ENCODE results near the gene ATG13. TPM values are rescaled to one million over a fixed set of nuclear protein-coding genes. Genes with fewer than 3 reads are reported as not detected.
"Not testable (repeated sequence)": the region's sequence is repeated elsewhere in the genome, so short reads cannot be mapped to it uniquely, and the experiment has no call there.

The ATG13 gene
- total RNA-seq, 2 experiments from 2014 or later = 64.0 to 72.9 TPM

DNA sequence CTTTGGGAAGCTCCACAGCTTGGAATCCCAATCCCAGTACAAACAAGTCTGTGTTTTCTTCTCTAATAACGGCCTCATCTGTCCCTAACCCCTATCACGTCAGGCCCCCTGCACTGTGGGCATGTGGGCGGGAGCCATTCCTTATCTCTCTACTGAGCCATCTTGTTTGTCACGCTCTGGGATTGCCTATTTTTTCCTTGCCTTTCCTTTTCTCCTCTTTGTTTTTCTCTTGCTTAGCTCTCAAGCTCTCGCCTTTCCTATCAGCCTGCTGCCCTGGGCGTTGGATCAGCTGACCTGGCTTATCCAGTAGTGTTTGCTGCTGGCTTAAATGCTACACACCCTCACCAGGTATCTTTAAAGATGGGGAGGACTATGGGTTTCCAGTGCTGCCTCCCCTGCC lies 47.3 kb downstream of the ATG13 start:
- peaks cover 8% of the 10 kb centered on the region for H3K4me1 Mint-ChIP-seq
- H3K27me3 Mint-ChIP-seq = no peaks in the 10 kb centered on the region
- CTCF ChIA-PET = no interaction called here
- no peak overlapping the region for H3K27ac Mint-ChIP-seq
- peaks cover 29% of the 10 kb centered on the region for H3K36me3 Mint-ChIP-seq
- no peak overlapping the region for H3K4me3 Mint-ChIP-seq
- H3K9me3 Mint-ChIP-seq (ENCODE audit: low read depth) = no peaks in the 10 kb centered on the region
- DNase-seq = no peak
- ATAC-seq = no peak

DNA sequence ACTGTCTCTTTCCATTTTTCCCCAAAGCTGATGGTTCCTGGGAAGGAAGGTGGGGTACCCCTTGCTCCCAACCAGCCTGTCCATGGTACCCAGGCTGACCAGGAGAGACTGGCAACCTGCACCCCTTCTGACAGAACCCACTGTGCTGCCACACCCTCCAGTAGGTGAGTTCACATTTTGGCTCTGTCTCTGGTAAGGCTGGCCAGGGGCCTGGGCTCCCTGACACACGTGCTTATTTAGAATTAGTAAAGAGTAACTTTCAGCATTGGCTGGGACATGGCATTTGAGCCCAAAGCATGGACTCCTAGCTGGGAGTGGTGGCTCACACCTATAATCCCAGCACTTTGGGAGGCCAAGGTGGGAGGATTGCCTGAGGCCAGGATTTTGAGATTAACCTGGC lies 48.0 kb downstream of the ATG13 start:
- Mint-ChIP-seq H3K4me3 (no peak overlapping the region), H3K4me1 (peaks cover 10% of the 10 kb centered on the region), H3K27me3 (no peaks in the 10 kb centered on the region), H3K9me3 (ENCODE audit: low read depth) (no peaks in the 10 kb centered on the region), H3K36me3 (peaks cover 29% of the 10 kb centered on the region), H3K27ac (peak overlapping the region; percentile 57)
- DNase-seq = no peak
- ATAC-seq = no peak
- CTCF ChIA-PET = no interaction called here

DNA sequence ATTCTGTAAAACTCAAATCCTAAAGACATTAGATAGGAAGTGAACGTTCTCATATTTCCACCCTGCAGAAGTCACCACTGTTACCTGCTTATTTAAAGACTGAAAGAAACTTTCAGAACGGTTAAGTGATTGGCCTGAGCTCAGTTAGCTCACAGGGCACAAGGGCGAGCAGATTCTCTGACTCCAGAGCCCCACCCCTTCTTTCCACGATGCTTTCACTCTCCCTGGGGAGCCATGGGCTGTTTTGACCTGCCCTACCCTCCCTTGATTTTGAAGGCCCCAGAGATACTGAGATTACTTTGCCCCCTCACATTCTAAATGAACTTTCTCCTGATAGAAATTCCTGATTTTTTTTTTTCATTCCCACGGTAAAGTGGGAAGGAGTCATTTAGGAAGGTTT lies 49.2 kb downstream of the ATG13 start:
- Mint-ChIP-seq H3K27ac (no peak overlapping the region), H3K36me3 (peaks cover 31% of the 10 kb centered on the region)
- CTCF ChIA-PET = interaction anchor here (0.6 to 2.2 kb wide), 4 partner anchors 36 to 59 kb away, joined by 3 to 7 read pairs (median 4); no protein-coding TSS in a partner anchor

DNA sequence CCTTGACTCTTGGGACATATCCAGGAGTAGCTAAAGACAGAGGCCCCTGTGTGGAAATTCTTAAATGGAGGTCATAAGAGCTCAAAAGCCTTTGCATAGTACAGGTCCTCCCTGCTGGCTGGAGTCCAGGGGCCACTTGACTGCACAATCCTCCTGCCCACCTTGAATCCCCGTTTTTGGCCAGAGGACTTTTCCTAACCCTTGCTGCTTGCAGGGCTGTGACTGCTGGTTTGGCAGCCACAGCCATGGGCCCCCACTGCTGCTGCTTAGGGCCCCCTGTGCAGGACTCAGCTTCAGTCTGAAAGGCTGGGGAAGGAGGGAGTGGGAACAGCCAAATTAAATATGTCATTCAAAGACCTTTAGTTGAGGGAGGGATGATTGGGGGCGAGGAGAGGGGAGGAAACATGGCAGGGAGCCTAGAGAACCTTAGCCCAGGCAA lies 49.7 kb downstream of the ATG13 start:
- DNase-seq = no peak
- Mint-ChIP-seq H3K27ac (peak overlapping the region; percentile 17), H3K4me3 (no peak overlapping the region), H3K36me3 (peaks cover 34% of the 10 kb centered on the region), H3K4me1 (peaks cover 26% of the 10 kb centered on the region), H3K27me3 (no peaks in the 10 kb centered on the region), H3K9me3 (ENCODE audit: low read depth) (no peaks in the 10 kb centered on the region)
- CTCF ChIA-PET = interaction anchor here (0.9 to 2.2 kb wide), 3 partner anchors 36 to 51 kb away, joined by 3 to 7 read pairs (median 4); no protein-coding TSS in a partner anchor
- no peak for ATAC-seq

More for the DNA sequence above, 49.2 kb downstream of the ATG13 start:
- Mint-ChIP-seq H3K4me1 (peaks cover 21% of the 10 kb centered on the region), H3K27me3 (no peaks in the 10 kb centered on the region), H3K9me3 (ENCODE audit: low read depth) (no peaks in the 10 kb centered on the region), H3K4me3 (no peak overlapping the region)
- ATAC-seq = no peak
- DNase-seq = no peak

DNA sequence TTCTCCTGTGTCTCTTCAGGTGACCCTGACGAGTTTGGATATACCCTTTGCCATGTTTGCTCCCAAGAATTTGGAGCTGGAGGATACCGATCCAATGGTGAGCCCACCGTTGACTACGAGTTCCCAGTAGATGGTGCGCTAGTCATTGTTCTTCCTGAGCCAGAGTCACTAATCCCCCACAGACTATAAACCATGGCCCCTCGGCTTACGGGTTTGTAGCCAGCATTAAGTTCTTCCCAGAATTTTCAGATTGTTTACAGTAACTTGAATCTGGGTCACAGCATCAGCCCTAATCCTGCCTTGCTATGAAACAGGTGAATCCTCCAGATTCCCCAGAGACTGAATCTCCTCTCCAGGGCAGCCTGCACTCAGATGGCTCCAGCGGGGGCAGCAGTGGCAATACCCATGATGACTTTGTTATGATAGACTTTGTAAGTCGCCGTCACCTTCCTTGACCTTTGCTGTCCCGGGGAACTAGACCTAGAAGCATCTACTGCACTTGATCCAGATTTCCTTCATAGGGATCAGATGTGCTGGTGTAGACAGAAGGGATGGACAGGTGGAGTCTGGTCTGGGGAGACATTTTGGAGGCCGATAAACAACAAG lies 51.2 kb downstream of the ATG13 start:
- DNase-seq (no peak), ATAC-seq (no peak)
- Mint-ChIP-seq H3K27ac (no peak overlapping the region), H3K4me3 (no peak overlapping the region), H3K36me3 (peaks cover 39% of the 10 kb centered on the region), H3K9me3 (ENCODE audit: low read depth) (no peaks in the 10 kb centered on the region), H3K27me3 (no peaks in the 10 kb centered on the region), H3K4me1 (peaks cover 33% of the 10 kb centered on the region)
- CTCF ChIA-PET = no interaction called here

DNA sequence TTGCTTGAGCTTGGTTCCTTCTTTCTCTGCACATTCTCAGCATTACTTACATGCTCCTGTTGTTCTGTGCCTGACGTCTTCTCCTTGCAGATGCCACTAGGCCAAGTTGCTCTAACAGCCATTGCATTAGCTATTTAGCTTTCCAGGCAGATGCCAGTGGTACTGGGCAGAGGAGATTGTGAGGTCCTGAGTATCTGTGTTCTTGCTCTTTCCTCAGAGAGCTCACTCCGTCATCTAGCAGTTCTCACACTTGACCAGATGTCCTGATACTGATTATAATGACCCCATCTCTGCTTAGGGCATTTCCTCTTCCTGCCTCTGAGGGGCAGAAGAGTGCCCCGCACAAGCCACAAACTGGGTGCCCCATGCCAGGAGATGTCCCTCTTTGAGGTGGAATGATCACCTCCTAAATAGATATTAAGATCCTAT lies 52.4 kb downstream of the ATG13 start:
- no peaks in the 10 kb centered on the region for H3K27me3 Mint-ChIP-seq
- H3K4me1 Mint-ChIP-seq = peaks cover 39% of the 10 kb centered on the region
- CTCF ChIA-PET = interaction anchor here (0.9 to 2.0 kb wide), 4 partner anchors 9 to 115 kb away, joined by 3 to 8 read pairs (median 4); partner anchors contain the start of genes ARHGAP1 and ZNF408
- H3K27ac Mint-ChIP-seq = peak overlapping the region; percentile 68
- no peaks in the 10 kb centered on the region for H3K9me3 Mint-ChIP-seq (ENCODE audit: low read depth)
- H3K36me3 Mint-ChIP-seq = peaks cover 34% of the 10 kb centered on the region
- no peak for ATAC-seq
- no peak overlapping the region for H3K4me3 Mint-ChIP-seq
- no peak for DNase-seq

DNA sequence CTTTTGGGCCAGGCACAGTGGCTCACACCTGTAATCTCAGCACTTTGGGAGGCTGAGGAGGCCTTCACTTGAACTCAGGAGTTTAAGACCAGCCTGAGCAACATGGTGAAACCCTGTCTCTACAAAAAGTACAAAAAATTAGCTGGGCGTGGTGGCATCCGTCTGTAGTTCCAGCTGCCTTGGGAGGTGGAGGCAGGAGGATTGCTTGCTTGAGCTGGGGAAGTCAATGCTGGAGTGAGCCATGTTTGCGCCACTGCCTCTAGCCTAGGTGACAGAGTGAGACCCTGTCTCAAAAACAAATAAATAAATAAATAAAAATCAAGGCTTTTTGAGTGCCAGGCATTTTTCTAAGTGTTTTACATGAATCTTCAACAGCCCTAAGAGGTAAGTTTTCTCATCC lies 53.2 kb downstream of the ATG13 start:
- not testable (repeated sequence) for H3K4me3 Mint-ChIP-seq; DNase-seq; H3K9me3 Mint-ChIP-seq (ENCODE audit: low read depth); H3K27me3 Mint-ChIP-seq
- H3K27ac Mint-ChIP-seq = peak overlapping the region; percentile 93
- CTCF ChIA-PET = interaction anchor here (0.7 to 2.1 kb wide), 12 partner anchors 9 to 318 kb away, joined by 3 to 11 read pairs (median 3); partner anchors contain the start of genes ARHGAP1, ATG13, HARBI1 and ZNF408
- H3K4me1 Mint-ChIP-seq = peaks cover 47% of the 10 kb centered on the region
- H3K36me3 Mint-ChIP-seq = peaks cover 34% of the 10 kb centered on the region
- peak; percentile 4 for ATAC-seq

DNA sequence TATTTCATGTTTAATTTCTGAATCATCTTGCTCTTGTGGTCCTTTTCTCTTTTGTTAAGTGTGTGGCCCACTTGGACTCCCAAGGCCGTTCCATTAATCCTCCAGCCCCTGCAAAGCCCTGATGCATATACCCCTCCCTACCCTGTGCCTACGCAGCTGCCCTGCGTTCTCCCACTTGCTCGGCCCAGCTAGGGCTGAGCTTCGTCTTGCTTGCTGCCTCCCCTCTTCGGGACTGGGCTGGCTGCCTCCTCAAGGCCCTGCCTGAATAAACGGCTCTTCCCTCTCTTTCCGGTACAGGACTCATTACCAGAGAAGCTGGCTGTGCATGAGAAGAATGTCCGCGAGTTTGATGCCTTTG lies 54.6 kb downstream of the ATG13 start:
- CTCF ChIA-PET = interaction anchor here (0.5 to 2.1 kb wide), 4 partner anchors 10 to 85 kb away, joined by 3 to 11 read pairs (median 7); partner anchors contain the start of genes ATG13 and HARBI1
- DNase-seq = no peak

DNA sequence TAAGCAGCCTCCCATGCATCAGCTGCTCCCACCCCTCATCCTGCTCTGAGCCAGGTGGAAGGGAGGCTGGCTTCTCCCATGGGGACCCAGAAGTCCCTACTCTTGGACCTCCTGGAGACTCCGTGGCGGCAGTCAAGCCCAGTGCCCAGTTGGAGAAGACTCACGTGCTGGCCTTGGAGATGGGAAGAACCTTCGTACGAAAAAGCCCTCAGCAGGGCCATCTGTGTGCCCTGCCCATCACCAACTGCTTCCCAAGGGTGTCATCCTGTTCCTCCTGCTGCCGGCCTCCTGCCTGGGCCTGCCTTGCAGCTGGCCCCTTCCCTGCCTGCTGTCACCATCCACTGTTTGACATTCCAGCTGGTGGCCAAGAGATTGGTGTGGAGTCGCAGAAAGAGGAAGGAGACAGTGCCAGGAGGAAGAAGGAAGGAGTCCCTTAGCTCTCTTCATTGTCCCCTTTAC lies 55.1 kb downstream of the ATG13 start:
- Mint-ChIP-seq H3K9me3 (ENCODE audit: low read depth) (no peaks in the 10 kb centered on the region), H3K4me3 (no peak overlapping the region), H3K27ac (peak overlapping the region; percentile 93), H3K4me1 (peaks cover 59% of the 10 kb centered on the region), H3K27me3 (no peaks in the 10 kb centered on the region), H3K36me3 (peaks cover 30% of the 10 kb centered on the region)
- ATAC-seq (no peak), DNase-seq (no peak)
- CTCF ChIA-PET = interaction anchor here (0.5 to 2.1 kb wide), 2 partner anchors 10 to 85 kb away, joined by 3 to 9 read pairs; no protein-coding TSS in a partner anchor

More for the DNA sequence above, 54.6 kb downstream of the ATG13 start:
- peaks cover 28% of the 10 kb centered on the region for H3K36me3 Mint-ChIP-seq
- H3K4me1 Mint-ChIP-seq = peaks cover 57% of the 10 kb centered on the region
- H3K9me3 Mint-ChIP-seq (ENCODE audit: low read depth) = no peaks in the 10 kb centered on the region
- H3K4me3 Mint-ChIP-seq = no peak overlapping the region
- H3K27me3 Mint-ChIP-seq = no peaks in the 10 kb centered on the region
- no peak for ATAC-seq
- peak overlapping the region; percentile 93 for H3K27ac Mint-ChIP-seq

DNA sequence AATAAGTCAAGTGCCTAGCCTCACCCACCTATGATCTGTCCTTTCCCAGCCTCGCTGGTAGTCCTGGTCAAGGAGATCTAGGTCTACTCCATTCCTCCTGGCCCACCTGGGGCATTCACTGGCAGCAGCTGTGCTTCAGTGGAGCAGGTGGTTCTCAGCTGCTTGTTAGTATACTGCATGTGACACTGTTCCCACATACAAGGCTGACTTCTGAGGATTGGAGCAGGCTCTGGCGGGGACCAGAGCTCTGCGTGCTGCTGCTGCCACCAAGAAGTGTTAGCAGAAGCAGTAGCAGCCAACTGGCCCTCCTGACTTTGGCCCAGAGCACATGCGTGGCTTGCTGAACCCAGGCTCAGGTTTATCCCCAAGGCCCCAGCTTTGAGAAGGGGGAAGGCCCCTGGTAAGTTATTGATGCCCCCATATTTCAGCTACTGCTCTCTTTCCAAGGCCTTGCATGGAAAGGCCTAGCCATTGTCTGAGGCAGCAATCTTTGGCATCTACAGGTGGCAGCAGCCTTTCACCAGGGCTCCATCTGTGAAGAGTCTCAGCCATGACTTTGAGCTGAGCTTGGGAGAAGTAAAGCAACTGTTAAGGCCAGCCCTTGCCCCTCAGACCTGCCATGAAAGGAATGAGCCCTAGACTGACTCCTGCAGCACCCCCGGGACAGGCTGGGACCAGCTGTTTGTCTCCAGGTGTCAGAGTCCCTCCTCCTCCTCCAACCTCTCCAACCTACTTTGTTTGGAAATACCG lies 56.5 kb downstream of the ATG13 start:
- CTCF ChIA-PET = interaction anchor here (1.3 kb wide), 1 partner anchor 11 kb away, joined by 3 read pairs; no protein-coding TSS in a partner anchor
- DNase-seq = no peak
- no peak for ATAC-seq
- no peaks in the 10 kb centered on the region for H3K9me3 Mint-ChIP-seq (ENCODE audit: low read depth)
- H3K27me3 Mint-ChIP-seq = no peaks in the 10 kb centered on the region
- H3K36me3 Mint-ChIP-seq = peaks cover 26% of the 10 kb centered on the region
- H3K27ac Mint-ChIP-seq = peak overlapping the region; percentile 81
- H3K4me1 Mint-ChIP-seq = peaks cover 59% of the 10 kb centered on the region
- H3K4me3 Mint-ChIP-seq = no peak overlapping the region

DNA sequence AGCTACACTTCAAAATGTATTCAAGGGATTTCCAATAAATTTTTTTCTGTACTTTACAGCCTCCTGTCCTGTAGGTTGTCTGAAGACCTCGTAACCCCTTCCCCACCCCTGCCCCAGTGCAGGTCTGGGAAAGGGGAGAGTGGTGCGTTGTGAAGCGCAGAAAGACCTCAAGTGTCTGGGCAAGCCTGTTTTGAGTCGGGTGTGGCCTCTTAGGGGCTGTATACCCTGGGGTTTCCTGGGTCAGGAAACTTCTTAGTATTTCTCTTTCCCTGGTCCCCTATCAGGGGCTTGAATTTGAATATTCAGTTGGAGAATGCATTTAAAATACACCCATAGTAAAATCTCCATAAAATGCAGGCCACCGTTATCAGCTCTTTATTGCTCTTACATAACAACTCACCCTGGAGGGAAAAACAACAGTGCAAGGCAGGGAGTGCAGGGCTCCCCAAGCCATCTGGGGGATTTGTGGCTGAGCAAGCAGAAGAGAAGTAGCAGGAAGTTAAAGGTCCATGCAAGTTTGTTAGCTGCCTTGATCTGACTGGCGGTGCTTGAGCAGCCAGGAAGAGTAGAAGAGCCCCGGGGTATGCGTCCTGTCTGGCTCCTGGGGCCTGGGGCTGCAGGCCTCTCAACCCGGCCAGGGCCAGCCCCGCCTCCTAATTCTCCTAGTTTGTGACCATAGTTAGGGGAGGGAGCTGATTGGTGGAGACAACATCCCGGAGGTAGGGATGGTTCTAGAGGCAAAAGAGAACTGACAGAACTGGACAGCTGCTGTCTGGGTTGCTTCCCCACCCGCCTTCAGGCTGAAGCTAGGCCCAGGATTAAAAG lies 57.3 kb downstream of the ATG13 start:
- H3K4me3 Mint-ChIP-seq = no peak overlapping the region
- CTCF ChIA-PET = interaction anchor here (1.3 kb wide), 1 partner anchor 12 kb away, joined by 3 read pairs; no protein-coding TSS in a partner anchor
- H3K27me3 Mint-ChIP-seq = no peaks in the 10 kb centered on the region
- peak overlapping the region; percentile 81 for H3K27ac Mint-ChIP-seq
- no peaks in the 10 kb centered on the region for H3K9me3 Mint-ChIP-seq (ENCODE audit: low read depth)
- peaks cover 21% of the 10 kb centered on the region for H3K36me3 Mint-ChIP-seq
- DNase-seq (peak; percentile 46), ATAC-seq (no peak)
- H3K4me1 Mint-ChIP-seq = peaks cover 55% of the 10 kb centered on the region

DNA sequence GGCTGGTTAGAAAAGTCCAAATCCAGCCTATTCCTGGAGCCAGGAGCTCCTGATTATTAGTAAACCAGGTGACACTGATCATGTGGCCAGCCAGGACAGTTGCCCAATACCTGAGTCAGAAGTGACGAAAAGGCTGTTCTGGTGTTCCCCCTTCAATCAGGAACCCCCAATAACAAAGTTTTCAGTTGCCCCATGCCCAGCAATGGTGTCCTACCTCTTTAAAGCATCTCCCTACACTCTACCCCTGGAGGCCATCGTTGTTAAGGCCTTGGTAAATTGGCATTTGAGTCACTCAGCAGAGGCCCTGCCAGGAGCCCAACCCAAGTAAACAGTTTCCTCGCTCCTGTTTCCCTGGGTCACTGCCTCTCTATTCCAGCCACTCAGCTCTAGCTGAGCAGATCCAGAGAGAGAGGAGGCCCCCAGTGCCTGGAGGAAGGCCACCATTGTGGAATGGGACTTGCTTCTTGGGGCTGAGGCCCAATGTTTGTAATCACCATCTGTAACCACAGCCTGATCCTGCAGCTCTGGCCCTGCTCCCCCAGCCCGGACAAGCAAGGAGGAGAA lies 58.0 kb downstream of the ATG13 start:
- Mint-ChIP-seq H3K9me3 (ENCODE audit: low read depth) (no peaks in the 10 kb centered on the region), H3K27me3 (no peaks in the 10 kb centered on the region), H3K36me3 (peaks cover 17% of the 10 kb centered on the region), H3K27ac (peak overlapping the region; percentile 81), H3K4me3 (no peak overlapping the region), H3K4me1 (peaks cover 49% of the 10 kb centered on the region)
- DNase-seq (no peak), ATAC-seq (no peak)
- CTCF ChIA-PET = interaction anchor here (1.3 kb wide), 1 partner anchor 12 kb away, joined by 3 read pairs; no protein-coding TSS in a partner anchor
